SU-DHL-6 (cell line): Measurements from ENCODE around the gene SERPINA1.
"Not testable (repeated sequence)": the region's sequence is repeated elsewhere in the genome, so short reads cannot be mapped to it uniquely, and the experiment has no call there.

Experiments
- H2AFZ ChIP-seq: fragments of 200-600 bp; sonication (generic); 2 replicates; pipeline ENCODE4 v1.6.1; 2014; ENCODE audit warnings: low read depth, mild to moderate bottlenecking, moderate library complexity, mixed read lengths, antibody characterized with exemption, low read length; ENCODE audit not compliant: severe bottlenecking
- H3F3A ChIP-seq: fragments of 200-600 bp; shearing (Covaris generic); 2 replicates; pipeline ENCODE4 v1.6.0; 2016; ENCODE audit warnings: antibody characterized with exemption, mild to moderate bottlenecking; ENCODE audit not compliant: insufficient read depth
- H3K27ac ChIP-seq: fragments of 200-600 bp; sonication (generic); 2 replicates; pipeline ENCODE4 v1.5.1; 2016; ENCODE audit warnings: low read depth, mild to moderate bottlenecking, low read length, moderate library complexity, mixed read lengths
- H3K27me3 ChIP-seq: fragments of 200-600 bp; sonication (generic), shearing (Covaris generic); 2 replicates; pipeline ENCODE4 v1.6.0; 2014; ENCODE audit warnings: mild to moderate bottlenecking, low read length
- H3K36me3 ChIP-seq: fragments of 200-600 bp; sonication (generic); 2 replicates; pipeline ENCODE4 v1.6.1; 2014; ENCODE audit warnings: mild to moderate bottlenecking, low read length, mixed read lengths
- H3K4me2 ChIP-seq: fragments of 300-600, 200-600 bp; shearing (Covaris generic), sonication (generic); 2 replicates; pipeline ENCODE4 v1.6.0; 2014; ENCODE audit warnings: low read length, low read depth, mild to moderate bottlenecking; ENCODE audit not compliant: poor library complexity, severe bottlenecking
- H3K4me3 ChIP-seq: fragments of 200-600 bp; sonication (generic); 2 replicates; pipeline ENCODE4 v1.5.1; 2014; ENCODE audit warnings: antibody characterized with exemption, low read length, mild to moderate bottlenecking, mixed read lengths; ENCODE audit not compliant: insufficient read depth, poor library complexity, severe bottlenecking
- H3K79me2 ChIP-seq: fragments of 200-600 bp; sonication (generic); 2 replicates; pipeline ENCODE4 v1.6.1; 2014; ENCODE audit warnings: mild to moderate bottlenecking, low read length, moderate library complexity; ENCODE audit not compliant: insufficient read depth
- H3K9ac ChIP-seq: fragments of 200-600 bp; sonication (generic); 2 replicates; pipeline ENCODE4 v1.7.0; 2014; ENCODE audit warnings: mild to moderate bottlenecking, low read length
- H3K9me2 ChIP-seq: fragments of 200-600 bp; sonication (generic); replicated peaks from 2 replicates; pipeline ENCODE4 v1.6.1; 2014; ENCODE audit warnings: low read length; ENCODE audit not compliant: insufficient read depth
- H3K9me3 ChIP-seq: fragments of 200-600 bp; sonication (generic); 2 replicates; pipeline ENCODE4 v1.6.1; 2014; ENCODE audit warnings: low read length, mixed read lengths; ENCODE audit not compliant: insufficient read depth
- H4K20me1 ChIP-seq: fragments of 200-600 bp; sonication (generic); 2 replicates; pipeline ENCODE4 v1.6.1; 2014; ENCODE audit warnings: low read depth, mild to moderate bottlenecking, antibody characterized with exemption, low read length, moderate library complexity, mixed read lengths
- CTCF ChIP-seq: fragments of 200-600 bp; sonication (generic); IDR thresholded peaks from one replicate; pipeline ENCODE4 v1.5.1; 2017; ENCODE audit warnings: antibody characterized with exemption, mild to moderate bottlenecking, low read length, moderate library complexity; ENCODE audit not compliant: insufficient read depth, poor library complexity, severe bottlenecking
- EZH2phosphoT487 ChIP-seq: fragments of 200-600 bp; sonication (generic), shearing (Covaris generic); conservative IDR thresholded peaks from 2 replicates; pipeline ENCODE4 v1.6.1; 2018; ENCODE audit warnings: mild to moderate bottlenecking, antibody characterized with exemption, low read length, moderate library complexity, mixed read lengths

Gene SERPINA1

DNA sequence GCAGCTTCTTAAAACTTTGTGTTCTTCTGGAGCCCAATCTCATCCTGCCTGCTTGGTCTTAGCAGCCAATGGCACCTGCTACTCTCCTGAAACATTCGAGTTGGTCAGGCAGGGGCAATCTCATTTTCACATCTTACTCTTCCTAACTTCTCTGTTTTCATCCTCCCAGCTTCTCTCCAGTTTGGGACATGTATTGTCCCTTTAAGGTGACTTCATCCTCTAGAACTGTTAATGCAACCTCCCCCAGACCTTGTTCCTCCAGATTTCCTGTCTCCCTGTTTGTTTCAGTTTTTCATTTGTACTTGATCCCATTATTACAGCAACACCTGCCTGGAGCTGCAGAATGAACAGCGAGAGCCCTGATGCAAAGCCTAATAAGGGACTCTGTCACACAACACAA lies 32.9 kb upstream of the SERPINA1 start:
- Histone ChIP-seq H3K36me3 (no peaks in the 10 kb centered on the region), H3K9me2 (no peaks in the 10 kb centered on the region), H3K27ac (no peak overlapping the region), H3K9me3 (0 out of 2 replicates have a peak, but pooled peaks cover 7% of the 10 kb centered on the region), H2AFZ (no peak overlapping the region), H3K9ac (no peak overlapping the region), H4K20me1 (no peaks in the 10 kb centered on the region), H3K4me3 (no peak overlapping the region), H3K27me3 (no peaks in the 10 kb centered on the region), H3F3A (no peaks in the 10 kb centered on the region), H3K79me2 (no peaks in the 10 kb centered on the region), H3K4me2 (no peak overlapping the region)
- TF ChIP-seq CTCF (no peak), EZH2phosphoT487 (no peak)

DNA sequence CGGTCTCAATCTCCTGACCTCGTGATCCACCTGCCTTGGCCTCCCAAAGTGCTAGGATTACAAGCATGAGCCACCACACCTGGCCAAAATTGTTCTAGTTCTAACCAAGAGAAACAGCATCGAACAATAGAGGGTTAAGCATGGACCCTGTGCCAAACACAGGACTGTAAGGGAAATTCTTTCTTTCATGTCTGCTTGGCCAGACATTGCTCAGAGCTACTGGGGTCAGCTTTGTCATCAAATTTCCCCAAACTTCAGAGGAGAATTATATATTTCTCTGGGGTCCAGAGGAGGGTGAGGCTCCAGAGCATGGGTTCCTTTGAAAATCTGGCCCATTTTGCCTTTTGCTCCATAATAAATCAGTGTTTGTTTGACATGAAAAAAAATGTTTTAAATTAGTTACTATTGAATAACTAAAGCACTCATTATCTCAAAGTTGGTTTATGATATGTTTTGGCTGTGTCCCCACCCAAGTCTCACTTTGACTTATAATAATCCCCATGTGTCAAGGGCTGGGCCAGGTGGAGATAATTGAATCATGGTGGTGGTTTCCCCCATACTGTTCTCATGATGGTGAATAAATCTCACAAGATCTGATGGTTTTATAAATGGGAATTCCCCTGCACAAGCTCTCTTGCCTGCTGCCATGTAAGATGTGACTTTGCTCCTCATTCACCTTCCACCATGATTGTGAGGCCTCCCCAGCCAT lies 29.2 kb upstream of the SERPINA1 start:
- H3K4me2 ChIP-seq, H4K20me1 ChIP-seq, H3K27ac ChIP-seq, H2AFZ ChIP-seq, H3K9me3 ChIP-seq, H3F3A ChIP-seq, H3K36me3 ChIP-seq, H3K9ac ChIP-seq, H3K9me2 ChIP-seq, H3K4me3 ChIP-seq, H3K27me3 ChIP-seq, H3K79me2 ChIP-seq: not testable (repeated sequence)

- Histone ChIP-seq H3K27ac (no peak overlapping the region), H3K9ac (no peak overlapping the region), H3K9me2 (no peaks in the 10 kb centered on the region), H2AFZ (no peak overlapping the region), H3K36me3 (no peaks in the 10 kb centered on the region), H3K27me3 (peaks cover 4% of the 10 kb centered on the region; the same call in 1 of the 2 replicates), H3K79me2 (no peaks in the 10 kb centered on the region), H4K20me1 (no peaks in the 10 kb centered on the region), H3K9me3 (no peaks in the 10 kb centered on the region; the same call in 1 of the 2 replicates), H3K4me2 (no peak overlapping the region), H3K4me3 (no peak overlapping the region), H3F3A (no peaks in the 10 kb centered on the region)
- no peak for TF ChIP-seq CTCF
These were observed 24.6 kb upstream of the SERPINA1 start for GRCh38 chr14:94412671-94413638.
